GM18858 (cell line): ENCODE results near the gene HIGD1B.
"Not testable (repeated sequence)": the region's sequence is repeated elsewhere in the genome, so short reads cannot be mapped to it uniquely, and the experiment has no call there.

ENCODE experiments used
- ATAC-seq: cut with Tn5 transposase; IDR thresholded peaks from one replicate; pipeline ENCODE4 v1.9.1; 2021; ENCODE audit not compliant: unreplicated experiment

Gene HIGD1B

DNA sequence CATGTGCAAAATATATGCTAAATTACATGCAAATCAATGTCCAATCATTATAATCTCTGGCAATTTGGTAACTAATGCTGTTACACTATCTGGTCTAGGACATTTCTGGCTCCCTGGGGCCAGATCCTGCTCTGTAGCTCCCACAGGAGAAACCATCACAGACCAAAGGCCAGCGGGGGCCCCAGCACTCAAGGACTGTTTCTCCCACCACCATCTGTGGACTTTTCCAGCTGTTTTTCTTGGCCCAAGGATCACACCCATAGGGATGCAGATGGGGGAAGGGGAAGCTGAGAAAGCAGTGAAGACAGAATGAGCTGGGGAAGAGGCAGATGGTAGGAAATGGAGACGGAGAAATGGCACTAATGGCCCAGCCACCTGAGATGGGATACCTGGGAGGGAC is at the start of gene HIGD1B:
HIGD1B (plus strand) TSS at position 298 of the 400 bp plus-strand sequence. CDS start 270 bp downstream, outside the sequence.
- ATAC-seq, result no peak

DNA sequence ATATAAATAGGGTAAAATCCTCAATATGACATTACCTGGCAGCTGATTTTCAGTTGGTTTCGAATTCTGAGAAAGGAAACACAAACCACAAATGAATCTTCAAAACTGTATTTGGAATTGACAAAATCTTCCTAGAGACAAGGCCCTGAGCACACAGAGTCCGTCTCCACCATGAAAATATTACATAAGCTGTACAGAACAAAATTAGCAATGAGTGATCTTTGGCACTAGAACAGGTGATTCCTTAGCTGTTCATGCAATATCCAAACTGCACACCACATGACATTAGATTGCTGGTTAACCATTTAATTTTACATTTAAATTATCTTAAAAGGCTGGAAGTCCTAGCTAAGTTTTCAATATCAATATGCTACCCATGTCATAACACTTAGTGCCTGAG is 49.3 kb upstream of the HIGD1B start:
- ATAC-seq, result no peak

DNA sequence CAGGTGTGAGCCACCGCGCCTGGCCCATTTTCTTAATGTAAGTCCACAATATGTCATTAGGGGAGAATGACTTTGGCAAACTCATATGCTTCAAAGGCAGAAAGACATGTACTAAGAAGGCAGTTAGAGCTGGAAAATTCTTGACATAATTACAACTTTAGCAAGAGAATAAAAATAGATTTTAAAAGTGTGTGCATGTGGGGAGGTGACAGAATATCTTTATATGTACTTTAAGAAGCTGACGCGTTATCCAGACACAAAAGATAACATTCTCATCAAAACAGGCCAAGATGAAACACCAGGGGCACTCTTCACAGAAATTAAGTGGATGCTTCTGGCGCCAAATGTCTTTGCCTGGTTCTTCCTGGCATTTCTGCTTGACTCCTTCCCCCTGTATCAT is 45.8 kb upstream of the HIGD1B start:
- ATAC-seq, result no peak

DNA sequence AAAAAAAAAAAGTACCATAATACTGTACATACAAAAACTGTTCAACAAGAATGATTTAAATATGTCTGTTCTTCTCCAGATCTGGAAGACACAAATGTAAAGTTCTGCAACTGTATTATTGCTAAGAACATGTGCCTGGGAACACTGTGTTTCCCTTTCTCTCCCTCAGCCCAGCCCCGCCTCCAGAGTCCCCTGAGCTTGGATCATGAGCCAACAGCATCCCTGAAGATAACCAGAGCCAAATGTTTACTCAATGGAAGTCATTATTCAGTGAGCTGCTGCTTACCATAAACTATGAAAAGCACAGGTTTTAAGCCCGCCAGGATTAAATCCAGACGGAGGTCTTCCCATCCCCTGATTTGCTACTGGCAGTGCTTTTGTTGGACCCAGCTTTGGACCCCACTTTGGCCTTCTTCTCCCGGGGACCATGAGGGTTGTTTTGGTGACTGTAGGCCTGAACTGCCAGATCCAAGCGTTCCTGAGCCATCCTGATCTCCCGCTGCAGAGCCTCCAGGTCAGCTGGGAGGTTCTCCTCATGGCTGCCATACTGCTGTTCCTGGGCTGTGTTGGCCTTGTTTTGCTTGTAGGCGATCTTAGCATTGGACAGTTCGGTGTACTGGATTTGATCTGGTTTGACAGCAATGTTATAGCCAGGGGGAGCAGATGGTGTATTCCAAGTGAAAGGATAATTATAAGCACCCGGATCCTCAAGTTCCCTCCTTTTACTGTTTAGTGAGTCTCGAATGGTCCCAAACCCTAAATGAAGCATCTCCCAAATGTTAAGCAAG is 43.2 kb upstream of the HIGD1B start:
- ATAC-seq, result no peak

DNA sequence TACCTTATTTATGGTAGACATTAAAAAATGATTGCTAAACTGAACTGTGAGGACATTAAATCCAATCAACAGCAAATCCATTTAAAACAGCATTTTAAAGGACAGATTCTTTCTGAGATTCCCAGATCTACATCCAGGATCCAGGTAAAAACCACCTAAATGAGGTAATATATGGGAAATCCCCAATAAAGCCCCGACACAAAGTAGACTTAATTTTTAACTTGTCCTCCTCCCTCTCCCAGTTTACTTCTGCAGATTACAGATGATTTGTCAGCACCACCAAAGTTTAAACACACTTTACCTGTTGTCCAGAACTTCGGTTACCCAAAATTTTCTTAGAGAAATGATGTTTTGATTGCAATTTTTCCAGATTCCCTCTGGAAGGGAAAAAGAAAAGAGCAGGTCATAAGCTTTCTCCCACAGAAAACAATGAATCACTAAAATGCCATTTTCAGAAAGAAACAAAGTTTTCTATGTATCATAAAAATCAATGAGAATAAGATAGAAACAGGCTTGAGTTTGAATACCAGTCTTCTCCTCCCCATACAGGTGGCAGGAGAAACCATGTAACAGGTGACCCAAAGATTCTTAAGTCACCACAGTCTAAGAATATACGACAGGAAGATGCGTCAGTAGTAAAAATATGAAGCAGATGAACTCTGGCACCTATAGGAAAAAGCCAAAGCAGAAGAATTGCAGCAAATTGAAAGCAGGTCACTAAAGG is 40.4 kb upstream of the HIGD1B start:
- no peak for ATAC-seq

DNA sequence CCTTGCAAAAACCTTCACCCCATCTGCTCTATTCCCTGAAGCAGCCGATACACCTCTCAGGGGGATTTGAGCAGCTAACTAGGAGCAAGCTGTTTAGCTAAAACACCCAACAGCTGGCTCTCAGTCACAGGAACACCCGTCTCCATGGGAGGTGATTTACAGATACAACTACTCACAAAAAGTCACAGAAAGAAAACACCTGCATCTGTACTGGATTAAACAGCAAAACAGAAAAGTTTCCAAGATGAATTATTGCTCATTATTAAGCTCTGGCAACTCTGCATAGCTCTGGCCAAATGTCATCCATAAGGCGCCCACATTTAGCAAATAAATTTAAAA is 39.9 kb upstream of the HIGD1B start:
- no peak for ATAC-seq

DNA sequence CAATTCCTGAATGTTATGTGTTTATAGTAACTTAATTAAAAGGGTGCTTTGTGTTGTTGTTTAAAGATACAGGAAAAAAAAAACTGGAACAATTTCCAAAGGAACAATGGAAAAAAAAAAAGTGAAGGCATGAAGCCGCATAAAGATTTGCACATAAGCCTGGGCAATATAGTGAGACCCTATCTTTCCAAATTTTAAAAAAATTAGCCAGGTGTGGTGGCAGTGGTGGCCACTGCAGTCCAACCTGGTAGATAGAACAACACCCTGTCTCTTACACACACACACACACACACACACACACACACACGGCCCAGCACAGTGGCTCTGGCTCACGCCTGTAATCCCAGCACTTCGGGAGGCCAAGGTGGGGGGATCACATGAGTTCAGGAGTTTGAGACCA is 39.5 kb upstream of the HIGD1B start:
- no peak for ATAC-seq

DNA sequence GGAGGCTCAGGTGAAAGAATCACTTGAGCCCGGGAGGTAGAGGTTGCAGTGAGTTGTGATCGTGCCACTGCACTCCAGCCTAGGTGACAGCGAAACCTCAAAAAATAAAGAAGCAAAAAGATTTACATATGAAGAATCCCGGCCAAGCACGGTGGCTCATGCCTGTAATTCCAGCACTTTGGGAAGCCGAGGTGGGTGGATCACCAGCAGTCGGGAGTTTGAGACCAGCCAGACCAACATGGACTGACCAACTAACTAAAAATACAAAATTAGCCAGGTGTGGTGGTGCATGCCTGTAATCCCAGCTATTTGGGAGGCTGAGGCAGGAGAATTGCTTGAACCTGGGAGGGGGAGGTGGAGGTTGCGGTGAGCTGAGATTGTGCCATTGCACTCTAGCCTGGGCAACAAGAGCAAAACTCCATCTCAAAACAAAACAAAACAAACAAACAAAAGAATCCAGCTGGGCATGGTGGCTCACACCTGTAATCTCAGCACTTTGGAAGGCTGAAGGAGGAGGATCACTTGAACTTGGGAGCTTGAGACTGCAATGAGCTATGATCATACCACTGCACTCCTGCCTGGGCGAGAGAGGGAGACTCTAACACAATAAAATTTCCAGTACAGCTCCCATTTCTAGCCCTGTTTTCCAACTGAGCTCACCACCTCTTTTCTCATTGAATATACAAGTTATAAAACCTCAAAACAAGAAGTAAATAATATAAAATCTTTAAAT is 38.9 kb upstream of the HIGD1B start:
- not testable (repeated sequence) for ATAC-seq

DNA sequence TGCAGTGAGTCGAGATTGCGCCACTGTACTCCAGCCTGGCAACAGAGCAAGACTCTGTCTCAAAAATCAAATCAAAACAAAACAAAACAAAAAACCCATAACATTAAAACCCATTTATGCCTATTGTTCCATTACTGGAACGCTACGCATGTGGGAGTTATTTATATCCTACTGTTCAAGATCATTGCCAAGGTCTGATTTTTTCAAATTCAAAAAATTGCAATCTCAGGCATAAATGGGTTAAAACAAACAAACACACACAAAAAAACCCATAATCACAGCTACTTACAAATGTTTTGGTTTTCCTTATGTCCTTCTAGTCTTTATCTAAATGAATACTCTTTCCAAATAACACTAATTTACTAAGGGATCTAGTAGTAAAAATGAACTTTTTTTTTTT is 35.4 kb upstream of the HIGD1B start:
- no peak for ATAC-seq

DNA sequence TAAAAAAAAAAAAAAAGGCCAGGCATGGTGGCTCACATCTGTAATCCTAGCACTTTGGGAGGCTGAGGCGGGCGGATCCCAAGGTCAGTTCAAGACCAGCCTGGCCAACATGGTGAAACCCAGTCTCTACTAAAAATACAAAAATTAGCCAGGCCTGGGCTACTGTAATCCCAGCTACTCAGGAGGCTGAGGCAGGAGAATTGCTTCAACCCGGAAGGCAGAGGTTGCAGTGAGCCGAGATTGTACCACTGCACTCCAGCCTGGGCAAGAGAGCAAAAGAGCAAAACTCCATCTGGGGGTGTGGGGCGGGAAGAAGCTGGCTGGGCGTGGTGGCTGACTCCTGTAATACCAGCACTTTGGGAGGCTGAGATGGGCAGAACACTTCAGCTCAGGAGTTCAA is 29.2 kb upstream of the HIGD1B start:
- not testable (repeated sequence) for ATAC-seq

DNA sequence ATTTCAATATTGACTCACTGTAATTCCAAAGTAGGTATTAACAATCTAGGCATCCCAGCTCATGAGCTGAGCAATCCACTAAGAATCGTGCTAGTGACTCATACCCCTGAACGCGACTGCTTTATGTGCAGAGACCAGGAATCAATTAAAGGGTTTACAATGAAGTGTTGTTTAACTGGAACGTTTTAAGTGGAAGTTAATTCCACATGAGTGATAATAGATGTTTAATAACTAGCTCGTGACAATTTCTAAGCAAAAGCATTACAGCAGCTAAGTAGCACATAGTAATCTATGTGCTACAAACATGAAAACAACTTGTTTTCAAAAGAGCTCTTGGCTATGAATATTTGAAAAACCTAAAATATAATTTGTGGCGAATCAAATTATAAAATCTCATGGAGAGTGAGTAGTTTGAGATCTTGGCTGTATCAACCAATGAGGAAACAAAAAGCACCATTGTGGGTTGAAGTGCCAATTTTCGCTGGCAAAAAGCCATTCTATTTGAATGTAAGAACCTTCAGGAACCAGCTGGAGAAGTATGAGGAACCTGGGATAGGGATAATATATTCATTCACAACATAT is 27.0 kb upstream of the HIGD1B start:
- ATAC-seq, result no peak

DNA sequence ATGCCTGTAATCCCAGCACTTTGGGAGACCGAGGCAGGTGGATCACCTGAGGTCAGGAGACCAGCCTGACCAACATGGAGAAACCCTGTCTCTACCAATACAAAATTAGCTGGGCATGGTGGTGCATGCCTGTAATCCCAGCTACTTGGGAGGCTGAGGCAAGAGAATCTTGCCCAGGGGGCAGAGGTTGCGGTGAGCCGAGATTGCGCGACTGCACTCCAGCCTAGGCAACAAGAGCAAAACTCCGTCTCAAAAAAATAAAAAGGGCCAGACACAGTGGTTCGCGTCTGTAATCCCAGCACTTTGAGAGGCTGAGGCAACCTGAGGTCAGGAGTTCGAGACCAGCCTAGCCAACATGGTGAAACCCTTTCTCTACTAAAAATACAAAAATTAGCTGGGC is 22.4 kb upstream of the HIGD1B start:
- ATAC-seq, result not testable (repeated sequence)

DNA sequence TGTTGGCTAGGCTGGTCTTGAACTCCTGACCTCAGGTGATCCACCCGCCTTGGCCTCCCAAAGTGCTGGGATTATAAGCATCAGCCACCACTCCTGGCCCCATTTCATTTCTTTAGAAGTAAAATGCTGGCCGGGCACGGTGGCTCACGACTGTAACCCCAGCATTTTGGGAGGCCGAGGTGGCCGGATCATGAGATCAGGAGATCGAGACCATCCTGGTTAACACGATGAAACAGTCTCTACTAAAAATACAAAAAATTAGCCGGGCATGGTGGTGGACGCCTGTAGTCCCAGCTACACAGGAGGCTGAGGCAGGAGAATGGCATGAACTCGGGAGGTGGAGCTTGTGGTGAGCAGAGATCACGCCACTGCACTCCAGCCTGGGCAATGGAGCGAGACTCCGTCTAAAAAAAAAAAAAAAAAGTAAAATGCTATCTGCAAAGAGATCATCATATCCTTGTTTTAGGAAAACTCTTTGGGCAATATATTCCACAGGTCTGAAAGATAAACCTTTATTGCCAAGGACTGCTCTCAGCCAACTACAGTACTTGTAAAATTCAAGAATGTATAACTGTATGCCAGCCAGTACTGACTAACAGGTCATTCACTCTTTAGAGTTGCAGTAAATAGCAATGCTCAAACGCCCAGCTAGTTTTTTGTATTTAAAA is 21.4 kb upstream of the HIGD1B start:
- ATAC-seq, result no peak

DNA sequence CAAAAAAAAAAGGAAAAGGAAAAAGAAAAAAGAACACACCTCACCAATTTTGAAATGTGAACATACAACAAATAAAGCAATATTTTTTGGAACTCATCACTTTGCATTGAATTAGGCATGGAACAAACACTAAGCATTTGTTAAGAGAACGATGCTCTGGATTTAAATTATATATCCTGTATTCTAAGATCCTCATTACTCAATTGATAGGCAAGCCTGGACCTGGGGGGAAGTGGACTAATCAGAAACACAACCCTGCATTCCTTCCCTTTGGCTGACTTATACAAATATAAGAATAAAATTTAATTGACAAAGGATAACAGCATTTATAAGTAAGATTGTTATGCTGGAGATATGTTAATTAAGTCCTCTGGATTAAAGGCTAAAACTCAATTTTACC is 19.8 kb upstream of the HIGD1B start:
- ATAC-seq, result no peak

DNA sequence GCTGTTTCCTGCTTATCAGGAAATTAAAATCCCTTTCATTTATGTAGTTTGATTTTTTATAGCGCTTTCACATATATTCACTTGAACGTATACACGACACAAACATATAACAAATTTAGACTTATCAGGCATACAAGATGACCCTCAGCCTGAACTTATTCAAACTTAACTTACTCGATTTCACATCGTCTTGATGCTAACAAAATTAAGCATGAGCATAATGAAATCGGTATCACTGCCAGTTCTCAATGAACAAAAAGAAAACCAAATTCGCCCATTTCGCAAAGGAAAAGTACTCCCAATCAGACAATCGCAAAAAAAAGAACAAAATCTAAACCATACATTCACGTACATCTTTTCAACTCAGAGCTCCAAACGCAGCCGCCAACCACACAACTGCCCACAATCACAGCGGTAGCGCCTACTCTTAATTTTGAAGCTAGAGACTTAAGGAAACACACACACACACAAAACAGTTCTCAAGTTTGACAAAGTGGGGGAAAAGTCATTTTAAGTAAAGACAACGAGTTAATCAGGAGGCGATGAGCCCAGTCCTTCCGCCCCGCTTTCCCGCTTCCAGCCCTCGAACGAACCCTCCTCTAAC is 18.7 kb upstream of the HIGD1B start:
- no peak for ATAC-seq

DNA sequence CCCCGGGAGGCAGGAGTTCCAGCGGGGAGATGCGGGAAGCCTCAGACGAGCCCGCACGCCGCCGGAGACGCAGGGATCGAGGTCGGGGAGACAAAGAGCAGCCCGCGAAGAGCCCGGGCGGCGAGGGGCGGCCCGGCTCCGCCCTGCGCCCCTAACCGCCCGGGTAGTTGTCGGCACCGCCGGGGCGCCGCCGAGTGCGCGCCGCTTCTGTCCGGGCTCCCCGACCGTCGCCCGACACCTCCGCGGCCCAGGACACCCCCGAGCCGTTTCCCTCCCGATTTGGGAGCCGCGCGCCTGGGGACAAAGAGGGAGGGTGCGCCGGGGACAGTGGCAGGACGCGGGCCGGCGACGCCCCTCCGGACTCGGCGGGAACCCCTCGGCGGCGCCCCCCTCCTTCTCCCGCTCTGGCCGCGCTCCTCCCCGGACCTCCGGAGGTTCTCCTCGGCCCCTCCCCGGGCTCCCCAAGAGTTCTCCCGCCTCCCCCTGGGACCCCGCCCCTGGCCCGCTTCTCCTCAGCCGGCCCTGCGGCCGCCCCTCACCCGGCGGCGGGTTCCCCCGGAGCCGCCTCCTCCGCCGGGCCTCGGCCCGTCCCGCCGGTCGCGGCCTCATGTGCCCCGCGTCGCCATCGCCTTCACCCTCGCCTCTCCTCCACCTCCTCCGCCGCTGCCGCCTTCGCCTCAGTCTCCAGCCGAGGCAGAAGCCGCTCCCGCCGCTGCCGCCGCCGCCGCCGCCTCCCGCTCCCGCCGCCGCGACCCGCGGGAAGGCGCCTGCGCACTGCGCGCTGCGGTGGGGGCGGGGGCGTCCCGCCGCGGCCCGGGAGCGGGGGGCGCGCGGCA is 17.9 kb upstream of the HIGD1B start, which contains the start of gene GJC1:
GJC1 (minus strand) TSS at position 765 of the 836 bp plus-strand sequence. CDS start 24,470 bp downstream, outside the sequence.
- ATAC-seq, result no peak

DNA sequence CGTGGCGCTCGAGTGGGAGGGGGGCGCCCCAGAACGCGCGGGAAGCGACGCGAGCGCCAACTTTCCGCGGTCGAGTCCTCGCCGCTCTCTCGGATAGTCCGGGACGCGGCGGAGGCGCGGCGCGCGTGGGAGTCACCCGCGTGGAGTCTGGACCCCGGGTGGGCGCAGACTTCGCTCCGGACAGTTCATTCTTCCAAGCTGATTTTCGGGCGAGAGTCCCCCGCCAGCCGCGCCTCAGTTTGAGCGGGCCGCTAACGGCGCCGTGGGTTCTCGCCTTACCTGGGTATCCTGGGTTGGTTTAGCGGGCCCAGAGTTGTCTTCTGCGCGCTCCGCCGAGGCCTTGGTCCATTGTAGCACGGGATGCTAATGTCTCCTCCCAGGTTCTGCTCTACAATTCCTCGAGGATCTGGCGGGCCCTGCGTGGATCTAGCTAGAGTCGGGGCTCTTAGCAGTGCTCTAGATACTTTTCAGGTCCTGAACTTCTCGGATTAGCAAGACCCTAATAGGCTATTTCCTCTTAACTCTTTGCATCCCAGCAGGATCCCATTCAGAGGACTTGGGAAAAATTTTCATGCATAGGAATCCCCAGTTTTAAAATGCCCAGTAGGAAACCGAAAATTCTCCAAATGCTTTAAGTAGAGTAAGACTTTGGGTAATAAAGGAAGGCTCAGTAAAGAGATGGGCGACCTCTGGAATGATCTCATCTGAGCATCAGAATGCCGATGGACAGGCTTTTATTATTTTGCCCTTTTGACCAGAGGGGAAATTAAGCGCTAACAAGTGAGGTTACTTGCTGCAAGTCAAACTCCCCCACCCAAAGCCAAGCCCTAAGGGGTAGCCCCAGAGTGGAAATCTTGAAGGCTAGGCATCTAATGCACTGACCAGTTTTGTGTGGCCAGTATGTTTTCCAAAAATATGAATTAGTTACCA is 17.1 kb upstream of the HIGD1B start:
- no peak for ATAC-seq

DNA sequence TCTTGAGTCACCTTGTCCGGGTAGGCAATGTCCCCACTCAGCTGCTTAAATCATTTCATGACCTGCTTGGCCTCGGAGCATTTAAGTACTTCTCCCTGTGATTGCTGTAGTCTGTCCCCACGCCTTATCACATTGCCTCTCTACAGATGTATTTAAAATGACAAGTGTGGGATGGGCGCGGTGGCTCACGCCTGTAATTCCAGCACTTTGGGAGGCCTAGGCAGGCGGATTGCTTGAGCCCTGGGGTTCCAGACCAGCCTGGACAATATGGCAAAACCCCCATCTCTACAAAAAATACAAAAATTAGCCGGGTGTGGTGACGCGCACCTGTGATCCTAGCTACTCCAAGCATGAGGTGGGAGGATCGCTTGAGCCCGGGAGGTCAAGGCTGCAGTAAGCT is 16.3 kb upstream of the HIGD1B start:
- no peak for ATAC-seq

DNA sequence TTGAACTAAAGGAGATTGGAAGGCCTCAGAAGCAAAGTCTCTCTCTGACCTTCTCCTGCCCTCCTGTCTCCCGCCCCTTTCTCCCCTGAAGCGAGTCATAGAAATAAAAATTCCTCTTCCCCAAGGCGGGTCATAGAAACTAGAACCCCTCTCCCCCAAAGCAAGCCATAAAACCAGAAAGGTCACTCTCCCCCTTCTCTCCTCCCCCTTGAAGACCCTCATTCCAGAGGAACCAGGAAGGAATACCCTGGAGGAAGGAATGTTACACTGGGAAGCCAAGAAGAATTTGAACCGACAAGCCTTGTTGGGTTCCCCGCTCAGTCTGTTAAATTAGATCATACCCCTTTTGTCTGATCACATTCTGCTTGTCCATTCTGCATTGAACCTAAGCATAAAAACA is 14.9 kb upstream of the HIGD1B start:
- no peak for ATAC-seq
